ENCODE data around the gene SCNM1.

- no peak for TF ChIP-seq POLR2A (IDR thresholded peaks at IDR 0.05)
- TF ChIP-seq CTCF (IDR thresholded peaks at IDR 0.05) = no peak
Observed at GRCh38 chr1:151192047-151192446, 26.1 kb downstream of the SCNM1 start.

Measured in heart left ventricle (tissue), 13 donors.